HG02981 (cell line): ENCODE measurements around the gene LIN7C.
"Not testable (repeated sequence)": the region's sequence is repeated elsewhere in the genome, so short reads cannot be mapped to it uniquely, and the experiment has no call there.

Experiments used
- ATAC-seq: cut with Tn5 transposase; IDR thresholded peaks from one replicate; pipeline ENCODE4 v1.9.1; 2021; ENCODE audit warnings: mild to moderate bottlenecking, moderate library complexity; ENCODE audit not compliant: unreplicated experiment

The LIN7C gene, protein sequence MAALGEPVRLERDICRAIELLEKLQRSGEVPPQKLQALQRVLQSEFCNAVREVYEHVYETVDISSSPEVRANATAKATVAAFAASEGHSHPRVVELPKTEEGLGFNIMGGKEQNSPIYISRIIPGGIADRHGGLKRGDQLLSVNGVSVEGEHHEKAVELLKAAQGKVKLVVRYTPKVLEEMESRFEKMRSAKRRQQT

DNA sequence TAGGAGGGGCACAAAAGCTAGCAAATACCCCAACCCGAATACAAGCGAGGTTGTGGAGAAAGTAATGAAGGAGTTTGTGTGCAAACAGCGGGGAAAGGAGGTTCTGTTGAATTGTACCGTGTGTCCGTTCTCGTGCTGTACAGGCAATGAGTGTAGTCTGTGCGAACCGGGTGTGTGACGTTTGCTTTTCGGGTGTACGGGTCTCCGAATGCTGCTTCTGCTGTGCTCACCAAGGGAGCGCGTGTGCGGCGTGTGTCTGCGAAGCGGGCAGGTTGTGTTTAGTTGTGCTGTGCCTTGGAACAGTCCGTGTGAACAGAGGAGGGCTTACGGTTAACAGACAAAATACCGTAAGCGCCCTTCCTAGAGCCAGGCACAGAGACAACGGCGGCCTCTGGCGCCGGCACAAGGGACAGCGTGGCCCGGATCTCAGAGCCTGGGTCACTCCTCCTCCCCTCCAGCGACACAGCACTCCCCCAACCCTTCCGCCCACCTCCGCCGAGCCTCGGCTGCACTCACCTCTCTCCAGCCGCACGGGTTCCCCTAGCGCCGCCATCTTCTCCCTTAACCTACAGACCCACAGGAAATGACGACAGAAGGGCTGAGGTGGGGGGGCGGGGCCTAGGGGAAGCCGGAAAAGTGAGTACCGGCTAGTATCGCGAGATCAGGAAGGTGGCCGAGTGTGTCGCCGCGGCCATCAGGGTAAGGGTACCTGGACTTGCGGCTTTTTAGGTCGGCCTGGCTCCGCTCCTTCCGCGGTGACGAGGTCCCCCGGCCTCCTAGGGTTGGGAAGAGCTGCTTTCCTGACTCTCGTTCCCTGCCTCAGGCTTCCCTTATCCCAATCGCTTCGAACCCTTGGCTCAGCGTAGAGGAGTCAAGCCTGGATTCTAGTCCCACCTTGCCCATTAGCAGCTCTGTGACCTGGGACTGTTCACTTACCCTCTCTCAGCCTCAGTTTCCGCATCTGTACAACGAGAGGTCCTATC lies at the start of gene LIN7C:
LIN7C (minus strand) TSS at position 570 of the 983 bp plus-strand sequence; CDS start at position 553, 17 bp downstream.
- peak; percentile 92 for ATAC-seq

DNA sequence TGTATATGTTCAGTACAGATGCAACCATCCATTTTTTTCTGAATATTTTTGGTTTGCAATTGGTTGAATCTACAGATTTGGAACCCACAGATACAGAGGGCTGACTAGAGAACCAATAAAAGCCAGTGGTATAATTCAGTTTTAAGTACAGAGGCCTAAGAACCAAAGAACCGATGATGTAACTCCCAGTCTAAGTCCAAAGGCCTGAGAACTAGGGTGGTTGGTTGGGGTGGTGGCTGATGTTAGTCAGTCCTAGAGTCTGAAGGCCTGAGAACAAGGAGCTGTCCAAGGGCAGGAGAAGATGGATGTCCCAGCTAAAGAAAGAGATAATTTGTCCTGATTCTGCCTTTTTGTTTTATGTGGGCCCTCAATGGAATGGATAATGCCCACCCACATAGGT lies 48.7 kb upstream of the LIN7C start:
- no peak for ATAC-seq

DNA sequence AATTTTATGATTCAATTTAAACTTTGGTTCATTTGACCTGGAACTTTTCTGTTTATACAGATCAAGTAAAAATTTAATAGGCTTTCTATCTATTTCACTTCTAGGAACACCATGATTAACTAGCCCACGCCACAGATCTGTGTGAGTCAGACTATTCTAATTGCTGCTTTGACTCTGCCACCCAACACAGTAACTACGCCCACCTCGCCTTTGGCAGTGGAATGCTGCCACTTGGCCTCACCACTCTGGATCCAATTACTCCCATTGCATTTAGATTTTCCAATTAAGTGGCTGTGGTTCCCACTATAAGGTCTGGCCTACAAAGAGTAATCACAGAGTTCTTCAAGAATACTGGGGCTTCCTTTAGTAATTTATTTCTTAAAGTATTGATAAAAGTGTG lies 46.6 kb upstream of the LIN7C start:
- ATAC-seq, result no peak

DNA sequence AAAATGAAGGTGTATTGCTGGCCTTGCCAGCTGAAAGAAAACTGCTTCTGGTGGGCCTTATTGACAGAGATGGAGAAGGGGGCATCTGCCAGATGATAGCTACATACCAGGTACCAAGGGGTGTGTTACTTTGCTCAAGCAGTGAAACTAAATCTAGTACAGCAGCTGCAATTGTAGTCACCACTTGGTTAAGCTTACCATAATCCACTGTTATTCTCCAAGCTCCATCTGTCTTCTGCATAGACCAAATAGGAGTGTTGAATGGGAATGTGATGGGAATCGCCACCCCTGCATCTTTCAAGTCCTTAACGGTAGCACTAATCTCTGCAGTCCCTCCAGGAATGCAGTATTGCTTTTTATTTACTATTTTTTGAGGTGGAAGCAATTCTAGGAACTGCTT lies 45.8 kb upstream of the LIN7C start:
- ATAC-seq, result no peak

DNA sequence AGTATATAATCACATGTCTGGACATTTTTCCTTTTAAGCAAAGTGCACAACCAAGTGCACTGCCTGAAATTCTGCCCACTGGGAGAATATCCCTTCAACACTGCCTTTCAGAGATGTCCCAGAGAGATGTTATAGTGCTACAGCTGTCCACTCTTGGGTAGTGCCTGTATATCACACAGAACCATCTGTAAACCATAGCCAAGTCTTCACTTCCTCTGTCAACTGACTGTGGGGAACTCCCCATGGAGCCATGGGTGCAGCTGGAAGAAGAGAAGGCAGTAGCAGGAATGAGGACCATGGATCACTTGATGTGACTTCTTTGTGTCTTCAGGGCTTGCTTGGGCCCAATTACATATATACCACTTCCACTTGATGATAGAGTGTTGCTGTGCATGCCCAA lies 44.6 kb upstream of the LIN7C start:
- no peak for ATAC-seq

DNA sequence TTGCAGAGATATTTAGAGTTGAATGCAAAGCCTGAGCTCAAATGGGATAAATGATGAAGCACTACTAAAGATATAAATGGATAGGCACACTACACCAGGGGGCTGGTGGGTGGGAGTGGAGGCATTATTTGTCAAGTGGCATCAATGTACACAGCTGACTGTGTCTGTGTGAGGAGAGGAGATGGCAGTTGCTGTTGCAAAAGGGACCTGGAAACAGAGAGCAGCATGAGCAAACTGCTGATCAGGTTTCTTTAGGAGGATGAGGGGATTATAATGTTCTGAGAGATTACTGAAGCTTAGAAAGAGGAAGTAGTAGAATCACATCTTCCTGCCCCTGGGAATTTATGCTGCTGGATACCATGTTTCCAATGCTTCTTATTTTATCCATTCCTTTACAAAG lies 39.4 kb upstream of the LIN7C start:
- ATAC-seq, result no peak

DNA sequence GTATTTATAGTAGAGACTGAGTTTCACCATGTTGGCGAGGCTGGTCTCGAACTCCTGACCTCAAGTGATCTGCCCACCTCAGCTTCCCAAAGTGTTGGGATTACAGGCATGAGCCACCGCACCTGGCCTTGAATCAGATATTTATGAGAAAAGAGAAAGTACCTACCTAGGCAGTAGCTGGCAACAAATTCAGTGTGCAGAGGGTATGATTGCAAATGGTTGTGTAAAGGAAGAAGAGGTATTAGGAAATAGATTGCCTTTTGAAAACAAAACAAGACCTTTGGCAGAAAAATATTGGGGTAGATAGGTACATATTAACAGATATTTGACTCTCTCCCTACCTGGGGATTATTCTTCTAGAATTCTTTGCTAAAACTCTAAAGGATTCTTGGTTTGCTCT lies 38.5 kb upstream of the LIN7C start:
- no peak for ATAC-seq

DNA sequence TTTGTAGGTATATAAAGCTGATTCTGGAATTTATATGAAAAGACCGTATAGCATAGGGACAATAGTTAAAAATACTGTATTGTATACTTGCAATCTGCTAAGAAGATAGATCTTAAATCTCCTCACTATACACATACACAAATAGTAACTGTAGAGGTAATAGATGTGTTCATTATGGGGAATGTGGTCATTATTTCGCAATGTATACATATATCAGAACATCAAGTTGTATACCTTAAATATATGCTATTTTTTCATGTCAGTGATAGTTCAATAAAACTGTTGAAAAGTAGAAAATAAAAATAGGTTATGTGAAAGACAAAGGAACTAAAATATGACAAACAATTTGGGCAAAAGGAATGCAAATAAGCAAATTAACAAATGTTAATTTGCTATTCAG lies 35.2 kb upstream of the LIN7C start:
- no peak for ATAC-seq

DNA sequence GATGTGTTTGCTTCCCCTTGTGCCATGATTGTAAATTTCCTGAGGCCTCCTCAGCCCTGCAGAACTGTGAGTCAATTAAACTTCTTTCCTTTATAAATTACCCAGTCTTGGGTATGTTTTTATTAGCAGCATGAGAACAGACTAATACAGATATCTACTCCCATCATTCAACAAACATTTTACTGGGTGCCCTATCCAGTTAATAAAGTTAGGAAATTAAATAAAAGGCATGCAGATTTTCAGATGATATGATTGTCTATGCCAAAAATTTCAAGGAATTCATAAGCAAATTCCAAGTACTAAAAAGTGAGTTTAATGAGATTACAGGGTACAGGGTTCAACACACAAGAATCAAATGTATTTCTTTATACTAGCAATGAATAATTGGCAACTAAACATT lies 33.5 kb upstream of the LIN7C start:
- ATAC-seq, result no peak

DNA sequence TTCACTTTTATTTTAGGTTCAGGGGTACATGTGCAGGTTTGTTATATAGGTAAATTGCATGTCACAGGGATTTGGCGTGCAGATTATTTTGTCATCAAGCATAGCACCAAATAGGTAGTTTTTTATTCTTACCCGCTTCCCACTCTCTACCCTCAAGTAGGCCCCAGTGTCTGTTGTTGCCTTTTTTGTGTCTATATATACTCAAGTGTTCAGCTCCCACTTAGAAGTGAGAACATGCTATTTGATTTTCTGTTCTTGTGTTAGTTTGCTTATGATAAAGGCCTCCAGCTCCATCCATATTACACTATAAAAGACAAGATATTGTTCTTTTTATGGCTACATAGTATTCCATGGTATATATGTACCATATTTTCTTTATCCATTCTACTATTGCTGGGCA lies 28.5 kb upstream of the LIN7C start:
- ATAC-seq, result no peak

DNA sequence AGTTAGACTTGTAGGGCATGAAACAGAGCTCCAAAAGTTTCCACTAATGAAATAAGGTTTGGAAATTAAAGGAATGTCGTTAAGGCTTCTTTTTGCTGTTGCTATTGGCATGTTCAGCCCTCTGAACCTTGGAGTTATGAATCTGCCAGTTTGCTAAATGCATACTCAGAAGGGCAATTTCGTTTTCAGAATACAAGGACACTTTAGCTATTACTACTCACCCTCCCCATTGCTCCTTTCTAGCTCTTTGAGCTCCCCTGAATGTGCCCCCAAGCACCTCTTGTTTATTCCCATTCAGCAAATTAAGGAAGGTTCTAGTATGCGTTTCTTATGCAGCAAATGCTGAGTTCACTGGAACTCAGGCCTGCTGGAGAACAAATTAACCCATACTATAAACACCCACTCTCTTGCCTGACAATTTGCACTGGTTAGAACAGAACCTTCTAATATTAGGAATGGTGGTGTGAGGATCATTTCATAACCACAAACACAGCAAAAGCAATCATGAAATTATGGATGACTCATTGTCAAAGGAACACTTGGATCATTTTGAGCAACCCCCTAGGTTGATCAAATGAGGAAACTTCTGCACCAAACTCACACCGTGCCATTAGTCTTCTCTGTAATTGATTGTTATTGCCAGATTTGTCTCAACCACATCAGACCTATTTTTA lies 26.2 kb upstream of the LIN7C start:
- ATAC-seq, result no peak

DNA sequence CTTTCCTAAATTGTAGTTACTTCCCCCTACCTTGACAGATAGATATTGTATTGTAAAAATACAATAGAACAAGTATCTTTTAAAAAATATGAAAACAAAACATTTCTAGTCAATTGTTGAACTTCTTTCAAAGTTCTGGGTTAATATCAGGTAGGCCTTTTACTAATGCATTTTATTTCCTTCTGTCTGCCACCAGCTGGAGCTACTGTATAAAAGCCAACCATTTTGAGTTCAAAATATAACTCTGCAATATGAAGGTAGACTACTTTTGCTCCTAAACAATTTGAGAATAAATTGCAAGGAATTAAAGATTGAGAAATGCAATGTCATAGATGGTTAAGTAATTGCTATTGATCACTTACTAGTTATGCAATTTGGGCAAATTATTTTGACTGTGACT lies 22.1 kb upstream of the LIN7C start:
- no peak for ATAC-seq

DNA sequence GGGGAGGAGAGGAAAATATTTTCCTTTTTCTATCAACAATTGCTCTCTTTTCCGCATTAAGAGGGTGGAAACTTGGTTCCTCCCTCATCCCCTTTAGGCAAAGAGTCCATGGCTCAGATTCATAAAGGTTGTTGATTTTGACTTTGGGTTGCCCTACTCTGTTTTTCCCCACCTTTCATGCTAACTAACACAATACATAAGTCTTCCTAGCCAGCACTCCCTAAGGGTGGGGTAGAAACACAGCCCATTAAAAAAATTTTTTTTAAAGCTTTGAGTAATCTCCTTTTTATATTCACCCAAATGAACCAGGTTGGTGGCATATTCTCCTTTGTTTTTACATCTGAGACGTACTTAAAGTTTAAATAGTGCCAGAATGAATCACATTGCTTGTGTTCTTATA lies 20.0 kb upstream of the LIN7C start:
- ATAC-seq, result no peak

DNA sequence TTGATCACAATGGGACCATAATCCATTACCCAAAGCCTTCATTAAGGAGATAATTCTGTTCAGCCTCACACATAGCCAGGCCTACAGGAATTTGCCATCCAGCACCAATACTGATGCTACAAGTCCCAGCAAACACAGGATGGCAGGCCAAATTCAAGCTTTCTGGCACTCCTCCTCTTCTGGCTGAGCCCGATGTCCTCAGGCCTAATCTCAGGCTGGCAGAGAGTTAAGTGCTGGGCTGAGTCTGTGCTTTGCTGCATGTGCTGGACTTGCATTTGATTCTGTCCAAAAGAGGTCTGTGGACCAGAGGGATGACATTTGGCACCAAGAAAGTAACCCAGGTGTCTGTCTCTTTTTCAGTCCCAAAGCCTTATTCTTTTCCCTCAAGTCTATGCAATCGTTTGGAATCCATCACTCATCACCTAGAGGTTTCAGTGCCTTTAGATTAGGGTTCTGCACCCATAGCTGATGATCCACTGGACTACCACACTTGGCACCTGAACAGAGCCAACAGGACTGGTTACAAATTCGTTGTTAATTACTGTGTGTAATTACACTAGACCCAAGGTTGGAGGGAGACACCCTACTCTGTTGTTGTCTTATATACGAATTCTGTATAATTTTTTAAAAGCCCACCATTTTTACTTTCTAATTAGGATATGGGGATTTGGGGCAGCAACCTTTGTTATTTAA lies 19.4 kb upstream of the LIN7C start:
- no peak for ATAC-seq

DNA sequence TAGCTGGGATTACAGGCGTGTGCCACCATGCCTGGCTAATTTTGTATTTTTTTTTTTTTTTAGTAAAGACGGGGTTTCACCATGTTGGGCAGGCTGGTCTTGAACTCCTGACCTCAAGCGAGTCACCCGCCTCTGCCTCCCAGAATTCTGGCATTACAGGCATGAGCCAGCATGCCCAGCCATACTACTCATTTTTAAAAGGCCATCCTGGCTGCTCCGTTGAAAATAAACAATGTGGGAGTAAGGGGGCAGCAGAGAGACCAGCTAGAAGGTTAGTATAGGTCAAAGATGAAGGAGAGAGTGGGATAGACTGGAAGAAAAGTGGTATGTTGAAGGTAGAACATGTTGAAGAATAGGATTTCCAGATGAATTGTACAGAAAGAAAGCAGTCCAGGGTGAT lies 17.6 kb upstream of the LIN7C start:
- ATAC-seq, result no peak

DNA sequence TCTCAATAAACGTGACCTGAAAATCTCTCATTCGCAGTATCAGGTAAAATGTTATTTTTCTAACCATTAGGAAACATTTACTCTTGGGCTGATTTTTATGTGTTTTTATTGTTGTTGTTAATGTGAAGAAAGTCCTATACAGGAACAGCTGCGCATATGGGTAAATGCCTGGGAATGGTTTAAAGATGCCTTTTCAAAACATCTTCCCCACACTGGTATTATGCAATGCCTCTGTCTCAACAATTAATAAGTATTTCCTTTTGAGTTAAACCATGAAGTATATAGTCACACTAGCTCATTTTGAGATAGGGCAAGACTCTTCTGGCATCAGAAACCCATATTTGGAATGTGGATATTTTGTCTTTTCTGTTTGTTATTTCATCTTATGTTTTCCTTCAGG lies 13.7 kb upstream of the LIN7C start:
- ATAC-seq, result no peak

DNA sequence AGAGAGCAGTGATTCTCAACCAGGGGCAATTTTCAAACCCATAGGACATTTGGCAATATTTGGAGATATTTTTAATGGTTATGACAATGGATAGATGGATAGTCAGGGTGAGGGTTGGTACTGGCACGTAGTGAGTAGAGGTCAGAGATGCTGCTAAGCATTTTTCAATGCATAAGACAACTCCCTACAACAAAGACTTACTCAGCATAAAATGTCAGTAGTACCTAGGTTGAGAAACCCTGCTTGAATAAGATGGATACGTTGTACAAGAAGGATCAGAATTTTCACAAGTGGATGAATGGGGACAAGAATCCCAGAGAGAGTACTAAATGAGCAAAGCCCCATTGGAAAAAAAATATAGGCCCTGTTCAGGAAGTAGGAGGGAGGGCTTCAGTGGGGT lies 11.9 kb upstream of the LIN7C start:
- no peak for ATAC-seq

DNA sequence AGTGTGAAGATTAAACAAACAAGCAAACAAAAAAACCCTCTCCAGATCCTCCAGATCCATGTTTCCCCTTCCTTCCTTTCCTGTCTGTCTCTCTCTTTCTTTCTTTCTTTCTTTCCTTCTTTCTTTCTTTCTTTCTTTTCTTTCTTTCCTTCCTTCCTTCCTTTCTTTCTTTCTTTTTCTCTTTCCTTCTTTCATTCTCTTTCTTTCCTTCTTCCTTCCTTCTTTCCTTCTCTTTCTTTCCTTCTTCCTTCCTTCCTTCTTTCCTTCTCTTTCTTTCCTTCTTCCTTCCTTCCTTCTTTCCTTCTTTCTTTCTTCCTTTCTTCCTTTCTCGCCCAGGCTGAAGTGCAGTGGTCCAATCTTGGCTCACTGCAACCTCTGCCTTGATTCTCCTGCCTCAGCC lies 10.9 kb upstream of the LIN7C start:
- not testable (repeated sequence) for ATAC-seq

DNA sequence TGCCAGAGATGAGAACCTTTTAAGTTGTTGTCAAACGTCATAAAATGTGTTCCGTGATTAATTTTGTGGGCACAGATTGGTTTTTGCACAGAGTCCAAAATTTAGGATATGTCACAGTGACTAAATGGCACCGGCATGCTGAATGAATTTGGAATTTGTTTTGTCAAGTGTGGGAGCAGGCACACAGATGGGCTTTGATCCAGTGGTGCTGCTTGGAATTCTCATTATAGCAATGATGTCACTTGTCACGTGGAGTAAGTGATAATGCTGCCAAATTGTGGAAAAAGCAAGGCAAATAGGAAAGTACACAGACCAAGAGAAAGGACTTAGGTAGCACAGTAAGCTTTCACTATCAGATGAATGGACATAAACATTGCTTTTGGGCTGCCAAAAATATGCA lies 8.0 kb upstream of the LIN7C start:
- no peak for ATAC-seq

DNA sequence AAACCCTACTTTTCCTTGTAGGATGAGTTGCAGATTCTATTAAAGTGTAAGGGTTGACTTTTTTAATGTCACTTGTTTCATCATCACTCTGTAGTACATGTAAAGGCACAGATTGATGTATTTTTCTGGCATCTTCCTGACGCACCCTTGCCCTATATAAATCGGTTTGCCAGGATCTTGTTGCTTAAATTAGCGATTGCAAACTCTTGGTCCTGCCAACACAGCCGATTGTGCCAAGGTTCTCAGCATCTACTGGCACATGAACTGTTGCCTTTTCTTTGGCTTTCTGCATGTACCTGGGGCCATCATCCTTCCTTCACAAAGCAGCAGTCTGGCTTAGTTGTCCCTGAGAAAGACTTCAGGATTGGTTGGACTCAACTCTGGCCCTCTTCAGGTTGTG lies 7.5 kb upstream of the LIN7C start:
- no peak for ATAC-seq

DNA sequence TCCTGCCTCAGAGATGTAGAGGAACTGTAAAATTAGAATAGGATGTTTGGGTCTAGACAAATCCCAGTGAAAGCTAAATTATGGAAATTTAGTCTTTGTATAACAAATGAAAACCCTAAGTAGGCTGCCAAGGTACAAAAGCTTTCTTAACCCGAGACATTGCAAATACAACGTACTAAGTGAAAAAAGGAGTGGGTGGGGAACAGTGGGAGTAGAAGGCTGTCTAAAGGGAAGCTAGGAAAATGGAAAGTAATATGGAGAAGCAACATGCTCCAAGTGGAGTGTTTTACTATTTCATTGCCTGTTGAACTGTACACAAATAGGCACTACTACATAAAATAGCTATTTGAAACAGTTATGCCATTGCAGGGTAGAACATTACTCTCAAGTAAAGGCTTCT lies 6.8 kb upstream of the LIN7C start:
- no peak for ATAC-seq
